GM12875 (cell line): Measurements from ENCODE around the gene SLC30A2.
"Not testable (repeated sequence)": the region's sequence is repeated elsewhere in the genome, so short reads cannot be mapped to it uniquely, and the experiment has no call there.

Experiments used
- H3K4me3 ChIP-seq: one replicate; pipeline ENCODE4 v1.5.1; 2011; ENCODE audit warnings: low read depth, low read length, control low read depth
- CTCF ChIP-seq: IDR thresholded peaks from 2 replicates; pipeline ENCODE4 v1.5.1; 2011; ENCODE audit warnings: low read depth, mild to moderate bottlenecking, control low read depth, inconsistent platforms, low read length, moderate library complexity, borderline replicate concordance; ENCODE audit not compliant: insufficient read depth

Gene SLC30A2

DNA sequence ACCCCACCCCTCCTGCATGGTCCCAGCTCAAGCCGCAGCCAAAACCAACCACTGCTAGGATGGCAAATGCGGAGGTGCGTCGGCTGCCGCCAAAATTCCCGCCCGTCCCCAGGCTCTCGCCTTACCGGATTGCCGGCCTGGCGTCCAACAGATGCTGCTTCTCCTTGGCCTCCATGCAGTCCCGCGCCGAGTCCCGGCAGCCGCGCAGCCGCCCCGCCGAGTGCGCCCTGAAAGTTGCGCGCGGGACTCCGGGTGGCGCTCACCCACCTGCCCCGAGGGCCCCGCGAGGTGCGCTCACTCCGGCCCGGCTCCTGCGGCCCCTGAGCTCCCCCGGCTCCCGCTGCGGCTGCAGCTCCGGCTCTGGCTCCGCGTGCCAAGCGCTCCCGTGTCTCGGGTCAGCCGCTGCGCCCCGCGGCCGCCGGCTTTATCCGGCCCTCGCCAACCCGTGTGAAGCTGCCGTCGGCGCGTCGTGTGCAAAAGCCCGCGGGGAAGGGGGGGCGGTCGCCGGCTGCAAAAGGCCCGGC, at the start of gene SLC30A2:
Gene SLC30A2, minus strand, starts transcription at position 397 of the 524 bp plus-strand sequence. Its CDS starts 222 bp downstream, at position 175.
- no peak within 1 kb of the TSS for H3K4me3 ChIP-seq
- no peak for TF ChIP-seq CTCF

DNA sequence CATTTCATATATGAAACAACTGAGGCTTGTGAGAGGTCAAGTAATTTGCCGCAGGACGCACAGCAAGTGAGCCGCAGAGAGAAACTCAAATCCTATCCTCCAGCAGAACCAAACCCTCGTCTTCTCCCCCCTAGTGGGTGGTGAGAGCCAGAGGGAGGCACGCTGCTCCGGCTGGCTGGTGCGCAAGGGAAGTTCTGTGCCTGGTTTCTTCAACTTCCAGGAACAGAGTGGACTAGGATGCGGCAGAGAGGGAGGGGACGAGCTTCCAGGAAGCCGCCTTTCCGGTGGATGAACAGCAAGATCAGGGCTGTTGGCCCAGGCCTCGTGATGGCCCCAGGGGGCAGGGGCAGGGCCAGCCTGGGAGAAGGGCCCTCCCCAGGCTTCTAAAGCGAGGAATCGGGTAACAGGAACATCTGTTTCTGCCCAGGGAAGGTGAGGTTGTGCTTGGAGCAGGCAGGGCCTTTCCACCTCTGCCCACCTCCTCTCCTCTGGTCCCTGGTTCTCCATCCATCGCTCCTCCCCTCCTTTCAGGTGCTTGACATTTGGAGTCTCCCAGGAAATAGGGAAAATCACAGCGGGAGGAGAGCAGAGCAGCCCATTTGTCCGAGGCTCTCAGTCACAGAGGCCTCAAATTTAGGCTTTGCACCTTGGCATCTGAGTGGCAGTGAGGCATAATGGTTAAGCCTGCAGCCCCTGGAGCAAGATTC, 48.9 kb upstream of the SLC30A2 start:
- H3K4me3 ChIP-seq, result no peak overlapping the region
- no peak for TF ChIP-seq CTCF

DNA sequence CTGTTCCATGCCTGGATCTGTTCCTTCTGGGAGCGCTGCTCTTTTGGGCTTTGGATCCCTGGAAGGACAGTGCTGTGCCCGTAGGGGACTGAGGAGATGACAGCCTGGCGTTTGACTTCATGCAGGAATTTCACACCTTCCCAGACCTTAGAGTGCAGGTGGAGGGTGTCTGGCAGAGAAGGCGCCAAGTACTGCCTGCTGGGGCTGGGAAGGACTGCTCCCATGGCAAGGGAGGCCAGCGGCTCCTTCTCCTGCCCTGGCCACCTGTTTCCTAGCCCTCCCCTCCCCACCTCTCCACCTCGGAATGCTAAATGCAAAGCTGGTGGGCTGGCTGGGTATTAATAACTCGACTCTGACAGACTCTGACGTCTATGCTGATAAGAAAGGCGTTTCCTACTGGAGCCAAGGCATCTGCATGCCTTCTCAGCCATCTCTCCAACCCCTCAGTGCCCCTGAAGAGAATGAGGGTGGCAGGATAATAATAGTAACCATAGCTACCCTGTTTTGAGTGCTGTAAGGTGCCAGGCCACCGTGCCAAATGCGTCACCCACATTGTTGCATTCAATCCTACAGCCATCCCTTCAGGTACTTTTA, 48.3 kb upstream of the SLC30A2 start:
- no peak for TF ChIP-seq CTCF

DNA sequence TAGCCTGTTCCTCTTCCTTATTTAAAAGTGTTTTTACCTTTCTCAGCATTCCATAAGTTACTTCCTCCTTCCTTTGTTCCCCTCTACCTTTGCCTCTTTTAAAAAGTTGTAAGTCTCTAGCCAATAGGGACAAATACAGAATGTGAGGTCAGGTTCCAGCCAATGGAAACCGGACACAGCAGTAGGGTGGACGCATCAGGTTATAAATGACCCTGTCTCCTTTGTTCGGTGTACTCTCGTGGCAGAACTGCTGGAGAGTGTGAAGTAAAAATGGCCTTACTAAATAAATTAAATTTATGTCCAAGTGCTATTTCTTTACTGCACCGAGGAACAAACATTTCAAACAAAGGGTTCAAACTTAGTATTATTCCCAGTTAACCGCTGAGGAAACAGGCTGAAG, 47.7 kb upstream of the SLC30A2 start:
- not testable (repeated sequence) for H3K4me3 ChIP-seq

More for the DNA sequence above, 48.3 kb upstream of the SLC30A2 start:
- no peak overlapping the region for H3K4me3 ChIP-seq

DNA sequence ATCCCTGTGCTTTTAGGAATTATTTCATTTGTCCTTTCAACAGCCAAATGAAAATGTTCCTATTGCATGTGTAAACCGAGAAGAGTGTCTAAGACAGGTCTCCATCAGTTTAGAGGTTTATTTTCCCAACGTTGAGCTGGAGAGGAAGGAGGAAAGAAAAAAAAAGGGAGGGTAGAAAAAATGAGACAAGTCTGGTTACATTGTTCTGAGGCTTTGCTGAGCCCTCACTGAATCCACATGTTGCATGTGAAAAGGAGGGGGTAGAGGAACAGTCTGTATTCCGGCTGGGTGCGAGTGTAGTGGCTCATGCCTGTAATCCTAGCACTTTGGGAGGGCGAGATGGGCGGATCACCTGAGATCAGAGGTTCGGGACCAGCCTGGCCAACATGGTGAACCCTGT, 46.5 kb upstream of the SLC30A2 start:
- H3K4me3 ChIP-seq, result no peak overlapping the region
- no peak for TF ChIP-seq CTCF

DNA sequence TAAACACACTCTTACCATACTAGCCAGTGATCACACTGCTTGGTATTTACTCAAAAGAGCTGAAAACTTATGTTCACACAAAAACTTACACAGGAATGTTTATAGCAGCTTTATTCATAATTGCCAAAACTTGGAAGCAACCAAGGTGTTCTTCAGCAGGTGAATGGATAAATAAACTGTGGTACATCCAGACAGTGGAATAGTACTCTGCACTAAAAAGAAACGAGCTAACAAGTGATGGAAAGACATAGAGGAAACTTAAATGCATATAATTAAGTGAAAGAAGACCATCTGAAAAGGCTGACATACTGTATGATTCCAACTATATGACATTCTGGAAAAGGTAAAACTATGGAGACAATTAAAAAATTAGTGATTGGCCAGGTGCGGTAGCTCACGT, 45.0 kb upstream of the SLC30A2 start:
- TF ChIP-seq CTCF, result no peak
- H3K4me3 ChIP-seq, result no peak overlapping the region

GRCh38 chr1:26089125-26089524, 43.2 kb upstream of the SLC30A2 start:
- no peak for TF ChIP-seq CTCF

More at GRCh38 chr1:26089125-26089524, 43.2 kb upstream of the SLC30A2 start:
- no peak overlapping the region for H3K4me3 ChIP-seq
